Stimulated activated CD8-positive, alpha-beta memory T cell treated with anti-CD3 and anti-CD28 coated beads, Interleukin-12 subunit alpha, Interleukin-12 subunit beta, amount 100 ng/mL, for 1 hour (primary cell): ENCODE data around the gene LY6G6C.
"Not testable (repeated sequence)": the region's sequence is repeated elsewhere in the genome, so short reads cannot be mapped to it uniquely, and the experiment has no call there.

ENCODE experiments used
- DNase-seq: peaks from one replicate; pipeline ENCODE4 v3.0.0-alpha.2; 2020; ENCODE audit warnings: low read depth

Gene LY6G6C

DNA sequence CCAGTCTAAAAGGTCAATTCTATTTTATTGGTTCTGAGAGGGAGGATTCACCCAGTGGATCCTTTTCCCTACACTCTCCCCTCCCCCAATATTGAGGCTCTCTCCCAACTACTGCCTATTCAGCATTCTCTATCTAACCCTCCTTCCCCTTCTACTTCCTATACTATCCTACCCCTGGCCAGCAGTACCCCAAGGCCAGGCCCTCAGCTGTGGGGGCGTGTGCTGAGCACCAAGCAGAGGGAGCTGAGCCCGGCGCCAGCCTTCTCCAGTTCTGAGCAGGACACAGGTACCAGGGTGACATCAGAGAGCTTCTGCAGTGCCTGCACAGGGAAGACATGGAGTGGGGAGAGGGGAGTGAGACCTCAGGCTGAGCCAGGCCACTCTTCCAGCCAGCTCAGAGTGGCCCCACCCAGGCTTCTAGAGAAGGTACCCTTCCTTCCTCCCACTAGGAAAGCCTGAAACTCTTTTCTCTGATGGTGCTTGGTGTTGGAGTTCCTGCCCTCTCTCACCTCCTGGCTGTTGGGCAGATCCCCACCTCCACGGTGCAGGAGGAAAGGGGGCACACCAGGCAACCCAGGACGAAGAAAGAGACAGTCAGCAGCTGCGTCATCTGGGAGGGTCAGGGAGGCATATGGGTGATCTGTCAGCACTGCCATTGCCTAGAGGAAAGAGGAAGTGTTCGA lies 5.6 kb upstream of the LY6G6C start:
- no peak for DNase-seq

DNA sequence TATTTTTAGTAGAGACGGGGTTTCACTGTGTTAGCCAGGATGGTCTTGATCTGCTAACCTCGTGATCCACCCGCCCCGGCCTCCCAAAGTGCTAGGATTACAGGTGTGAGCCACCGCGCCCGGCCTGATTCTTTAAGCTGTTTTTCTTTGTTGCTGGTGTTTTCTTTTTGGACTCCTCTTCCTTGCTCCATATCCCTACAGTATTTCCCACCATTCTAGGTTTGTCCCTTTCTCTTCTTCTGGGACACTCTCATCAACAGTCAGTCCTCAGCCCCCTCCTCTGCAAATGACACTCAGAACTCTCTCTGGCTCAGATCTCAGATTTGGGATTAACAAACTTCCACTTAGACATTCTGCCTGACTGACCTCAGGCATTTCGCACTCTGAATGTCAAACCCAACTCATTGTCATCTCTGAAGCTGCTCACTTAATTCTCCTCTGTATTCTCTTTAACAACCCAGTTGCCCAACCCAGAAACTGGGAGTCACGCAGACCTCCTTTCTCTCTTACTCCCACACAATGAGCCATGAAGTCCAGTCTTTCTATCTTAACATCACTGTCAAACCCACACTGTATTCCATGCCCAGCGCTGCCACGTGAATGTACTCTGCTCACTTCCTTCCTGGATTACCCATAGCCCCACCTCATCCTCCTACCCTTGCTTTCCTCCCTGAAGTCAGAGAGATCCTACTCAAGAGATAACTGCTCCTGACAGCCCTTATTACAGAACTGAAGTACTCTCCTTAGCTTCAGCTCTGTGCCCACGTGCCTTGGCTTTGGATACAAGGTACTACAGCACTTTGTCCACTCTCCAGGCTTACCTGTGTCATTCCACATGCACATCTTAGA lies 4.2 kb upstream of the LY6G6C start:
- DNase-seq: no peak

DNA sequence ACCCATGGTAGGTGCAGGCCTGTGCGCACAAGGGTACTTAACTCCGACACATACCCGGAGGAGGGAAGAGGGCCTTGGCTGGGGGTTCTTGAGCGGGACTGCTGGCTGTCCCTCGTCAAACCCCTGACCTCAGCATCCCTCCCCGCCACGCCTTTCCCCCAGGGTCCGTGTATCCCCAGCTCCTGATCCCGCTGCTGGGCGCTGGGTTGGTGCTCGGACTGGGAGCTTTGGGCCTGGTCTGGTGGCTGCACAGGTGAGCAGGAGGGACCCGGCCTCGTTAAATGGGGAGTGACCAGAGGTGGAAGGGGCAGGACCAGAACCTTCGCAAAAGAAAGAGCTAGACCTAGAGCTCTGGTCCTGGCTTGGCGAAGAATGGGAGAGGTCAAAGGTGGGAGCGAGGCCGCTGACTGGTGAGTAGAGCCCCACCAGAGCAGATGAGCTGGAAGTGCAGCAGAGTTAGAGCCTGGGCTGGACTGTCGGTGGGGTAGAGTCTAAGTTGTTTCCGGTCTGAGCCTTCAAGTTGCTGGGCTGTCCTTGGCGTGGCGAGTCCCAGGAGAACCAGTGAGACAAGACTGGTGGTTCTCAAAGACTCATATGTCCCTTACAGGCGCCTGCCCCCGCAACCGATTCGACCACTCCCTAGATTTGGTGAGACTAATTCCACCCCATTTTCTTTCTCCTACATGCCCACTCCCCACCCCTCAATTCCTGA lies 2.6 kb upstream of the LY6G6C start:
- no peak for DNase-seq

DNA sequence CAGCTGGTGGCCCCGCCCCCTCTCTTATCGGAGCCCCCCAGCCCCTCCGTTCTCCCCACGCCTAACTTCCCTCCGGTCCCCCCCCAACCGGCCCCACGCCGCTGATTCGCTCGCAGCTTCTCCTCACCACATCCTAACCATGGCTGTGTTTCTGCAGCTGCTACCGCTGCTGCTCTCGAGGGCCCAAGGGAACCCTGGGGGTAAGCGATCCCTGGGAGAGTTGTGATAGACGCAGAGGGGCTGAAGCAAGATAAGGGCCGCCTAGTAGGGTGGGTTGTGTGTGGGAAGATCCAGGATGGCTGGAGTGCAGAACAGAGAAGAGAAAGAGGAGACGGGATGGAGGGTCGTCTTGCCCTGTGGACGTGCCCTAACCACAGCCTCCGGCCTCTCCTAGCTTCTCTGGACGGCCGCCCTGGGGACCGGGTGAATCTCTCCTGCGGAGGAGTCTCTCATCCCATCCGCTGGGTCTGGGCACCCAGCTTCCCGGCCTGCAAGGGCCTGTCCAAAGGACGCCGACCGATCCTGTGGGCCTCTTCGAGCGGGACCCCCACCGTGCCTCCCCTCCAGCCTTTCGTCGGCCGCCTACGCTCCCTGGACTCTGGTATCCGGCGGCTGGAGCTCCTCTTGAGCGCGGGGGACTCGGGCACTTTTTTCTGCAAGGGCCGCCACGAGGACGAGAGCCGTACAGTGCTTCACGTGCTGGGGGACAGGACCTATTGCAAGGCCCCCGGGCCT lies 1.9 kb upstream of the LY6G6C start, which contains the start of gene MPIG6B:
TSS of gene MPIG6B (plus strand) at position 129 of the 735 bp plus-strand sequence. CDS start at position 140, 11 bp downstream.
- DNase-seq: no peak

DNA sequence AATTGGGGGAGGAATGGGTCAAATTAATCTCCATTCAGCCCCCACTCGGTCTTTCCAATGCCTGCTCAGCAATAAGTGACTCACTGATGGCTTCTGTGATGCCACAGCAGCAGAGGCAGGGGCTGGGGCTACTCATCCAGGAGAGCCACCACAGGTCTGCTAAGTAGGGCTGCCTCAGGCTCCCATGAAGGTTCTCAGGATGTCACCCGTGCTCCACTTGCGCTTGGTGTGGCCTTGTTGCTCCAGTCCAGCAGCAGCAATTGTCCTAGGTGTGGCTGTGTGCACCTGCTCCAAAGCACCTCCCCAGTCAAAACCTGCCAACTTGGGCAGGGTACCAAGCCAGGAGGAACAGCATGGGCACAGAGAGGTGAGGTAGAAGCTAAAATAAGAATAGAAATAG lies 627 bp upstream of the LY6G6C start:
- DNase-seq: no peak

DNA sequence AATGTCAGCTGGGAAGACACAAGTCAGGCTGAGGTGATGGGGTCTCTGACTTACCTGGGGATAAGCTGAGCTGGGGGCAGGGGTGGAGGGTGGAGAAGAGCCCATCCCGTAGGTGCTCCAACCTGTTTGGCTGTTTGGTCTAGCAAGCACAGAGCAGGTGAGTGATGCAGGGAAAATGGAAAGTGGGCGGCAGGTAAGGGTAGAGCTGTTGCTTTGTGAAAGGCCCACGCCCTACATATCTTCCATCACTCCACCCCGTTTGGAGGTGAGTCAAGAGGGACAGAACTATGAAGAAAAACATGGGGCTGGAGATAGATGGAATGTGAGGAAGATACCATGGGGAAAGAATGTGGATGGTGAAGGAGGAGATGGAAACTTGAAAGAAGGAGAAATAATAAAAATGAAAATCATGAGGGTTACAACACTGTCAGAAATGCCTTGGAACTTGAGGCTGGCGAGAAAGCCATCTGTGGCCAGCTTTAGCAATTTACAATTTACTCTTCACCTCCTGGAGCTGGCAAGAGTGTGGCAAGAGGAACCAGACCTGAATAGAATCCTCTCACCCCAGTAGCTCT lies 1.3 kb downstream of the LY6G6C start:
- no peak for DNase-seq

DNA sequence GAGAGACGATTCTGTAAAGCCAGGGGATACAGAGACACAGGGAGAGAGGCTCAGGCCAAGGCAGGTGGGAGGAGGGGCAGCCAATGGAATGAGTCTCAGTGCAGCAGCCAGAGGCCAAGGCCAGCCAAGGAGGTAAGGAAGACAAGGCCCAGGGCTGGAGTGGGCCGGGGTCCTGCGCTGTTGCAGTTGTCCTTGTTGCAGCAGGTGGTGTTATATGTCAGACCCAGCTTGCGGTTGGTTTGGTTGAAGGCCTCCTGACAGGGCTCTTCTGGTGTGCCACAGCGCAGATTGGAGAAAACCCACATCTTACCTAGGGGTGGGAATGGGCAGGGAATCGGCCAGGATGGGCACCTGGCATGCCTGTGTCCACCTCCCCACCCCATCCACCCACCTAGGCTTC lies 2.5 kb downstream of the LY6G6C start:
- DNase-seq: no peak

DNA sequence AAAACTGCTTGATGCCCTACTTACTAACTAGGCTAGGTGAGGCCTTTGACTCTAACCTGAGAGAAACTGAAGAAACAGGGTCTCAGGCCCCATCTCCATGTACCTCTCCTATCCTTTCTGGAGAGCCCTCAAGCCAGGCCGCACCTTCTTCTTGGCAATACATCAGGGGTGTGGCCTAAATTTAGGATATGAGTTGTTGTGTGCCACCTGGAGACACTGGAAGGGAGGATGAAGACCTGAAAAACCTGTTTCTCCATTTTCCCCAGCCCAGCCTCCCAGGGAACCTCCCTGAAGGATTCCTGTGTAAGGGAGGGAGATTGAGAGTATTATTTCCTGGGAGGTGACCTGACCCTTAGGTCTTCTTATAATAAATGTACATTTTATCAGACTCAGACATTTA lies 3.3 kb downstream of the LY6G6C start:
- no peak for DNase-seq

DNA sequence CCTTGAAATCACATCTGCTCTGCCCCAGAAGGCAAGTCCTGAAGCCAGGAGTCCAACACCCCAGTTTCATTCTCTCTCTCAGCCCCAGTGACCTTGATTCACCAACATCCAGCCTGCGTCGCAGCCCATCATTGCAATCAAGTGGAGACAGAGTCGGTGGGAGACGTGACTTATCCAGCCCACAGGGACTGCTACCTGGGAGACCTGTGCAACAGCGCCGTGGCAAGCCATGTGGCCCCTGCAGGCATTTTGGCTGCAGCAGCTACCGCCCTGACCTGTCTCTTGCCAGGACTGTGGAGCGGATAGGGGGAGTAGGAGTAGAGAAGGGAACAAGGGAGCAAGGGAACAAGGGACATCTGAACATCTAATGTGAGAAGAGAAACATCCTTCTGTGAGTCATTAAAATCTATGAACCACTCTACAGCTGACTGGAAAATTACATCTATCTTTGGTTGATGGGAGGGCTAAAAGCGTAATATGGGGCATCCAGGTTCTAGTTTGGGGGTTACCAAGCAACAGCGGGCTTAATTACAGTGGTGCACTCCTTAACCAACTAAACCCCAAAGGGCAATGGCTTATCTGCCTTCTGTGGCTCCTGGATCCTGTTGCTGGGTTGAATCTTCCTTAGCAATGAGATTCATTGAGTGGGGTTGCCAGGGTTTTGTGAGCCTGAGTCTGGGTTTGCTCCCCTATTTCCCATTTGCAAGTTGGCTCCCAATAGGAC lies 3.9 kb downstream of the LY6G6C start:
- no peak for DNase-seq

DNA sequence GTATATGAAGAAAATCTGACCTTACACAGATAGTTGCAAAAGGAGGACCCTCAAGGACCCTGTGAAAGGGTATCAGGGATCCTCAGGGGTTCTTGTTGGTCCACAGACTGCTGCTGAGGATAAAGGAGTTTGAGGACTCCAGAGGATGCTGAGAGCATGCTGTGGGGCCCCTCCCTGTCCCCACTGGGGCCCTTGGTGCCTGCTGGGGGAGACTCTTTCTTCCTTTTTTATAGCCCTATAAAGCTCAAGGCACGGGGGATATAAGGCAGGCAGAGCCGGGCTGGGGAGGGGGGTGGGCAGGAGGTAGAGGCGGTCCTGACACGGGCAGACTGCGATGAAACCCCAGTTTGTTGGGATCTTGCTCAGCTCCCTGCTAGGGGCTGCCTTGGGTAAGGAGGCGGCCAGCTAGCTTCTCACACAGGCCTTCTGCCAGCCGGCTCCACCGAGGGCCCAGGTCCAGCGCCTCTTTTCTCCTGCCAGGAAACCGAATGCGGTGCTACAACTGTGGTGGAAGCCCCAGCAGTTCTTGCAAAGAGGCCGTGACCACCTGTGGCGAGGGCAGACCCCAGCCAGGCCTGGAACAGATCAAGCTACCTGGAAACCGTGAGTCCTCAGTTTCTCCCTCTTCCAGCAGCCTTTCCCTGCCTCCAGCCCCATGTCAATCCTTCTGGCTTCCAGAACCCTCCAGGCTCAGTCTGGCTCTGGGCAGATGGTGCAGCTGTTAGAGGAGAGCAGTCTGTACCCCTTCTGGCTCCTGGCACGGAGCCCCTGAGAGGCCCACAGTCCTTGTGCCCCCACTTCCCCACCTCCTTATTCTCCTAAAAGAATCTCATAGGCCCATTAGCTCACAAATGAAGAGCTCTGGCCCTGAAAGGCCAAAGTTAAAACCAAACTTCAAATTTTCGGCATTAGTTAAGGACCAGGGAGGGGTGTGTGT lies 6.3 kb downstream of the LY6G6C start, which contains the start of gene LY6G6D:
TSS of gene LY6G6D (plus strand) at position 327 of the 937 bp plus-strand sequence. CDS start at position 335, 8 bp downstream.
- DNase-seq: no peak

DNA sequence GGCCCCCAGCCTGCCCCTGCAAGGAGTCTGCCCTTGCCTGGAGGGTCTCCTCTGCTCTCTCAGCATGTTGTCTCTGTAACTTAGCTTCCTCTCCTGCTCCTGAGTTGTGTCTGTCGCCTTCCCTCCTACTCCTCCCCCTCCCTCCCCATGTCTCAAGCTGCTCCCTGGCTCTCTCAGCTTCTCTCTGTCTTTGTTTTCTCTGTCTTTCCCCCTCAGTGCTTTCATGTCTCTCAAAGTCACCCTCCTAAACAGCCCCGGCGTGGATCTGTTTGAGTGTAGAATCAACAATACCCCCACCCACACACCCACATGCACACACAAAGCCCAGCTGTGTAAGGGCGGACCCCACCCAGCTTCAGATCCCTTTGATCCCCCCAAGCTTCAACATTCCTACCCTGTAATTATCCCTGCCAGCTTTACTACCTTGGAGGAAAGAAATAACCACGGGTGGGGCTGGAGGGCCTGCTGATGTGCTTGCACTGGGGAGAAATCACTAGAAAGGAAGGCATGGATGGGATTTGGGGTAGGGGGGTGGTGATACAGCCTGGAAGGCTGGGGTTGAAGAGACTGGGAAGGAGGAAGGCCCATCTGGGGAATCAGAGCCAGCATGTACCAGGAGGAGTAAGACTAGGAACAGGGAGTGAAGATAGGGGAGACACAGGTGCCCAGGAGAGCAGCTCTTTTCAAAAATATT lies 7.4 kb downstream of the LY6G6C start:
- no peak for DNase-seq

DNA sequence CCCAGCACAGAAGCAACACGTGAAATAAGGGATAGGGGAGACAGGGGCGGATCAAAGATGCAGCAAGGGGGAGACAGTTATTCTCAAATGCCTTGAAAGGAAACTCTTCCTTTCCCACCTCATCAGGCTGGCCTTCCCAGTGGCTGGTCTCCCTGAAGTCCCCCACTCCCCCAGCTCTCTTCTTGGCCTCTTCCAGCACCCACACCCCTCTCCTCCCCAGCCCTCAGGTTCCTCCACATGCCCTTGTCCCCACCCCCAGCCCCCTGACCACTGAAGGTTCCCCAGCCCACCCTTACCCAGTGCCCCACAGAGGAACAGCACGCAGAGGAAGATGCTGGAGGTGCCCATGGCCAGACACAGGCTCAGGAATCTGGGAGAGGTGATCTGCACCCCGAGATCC lies 8.1 kb downstream of the LY6G6C start:
- no peak for DNase-seq

DNA sequence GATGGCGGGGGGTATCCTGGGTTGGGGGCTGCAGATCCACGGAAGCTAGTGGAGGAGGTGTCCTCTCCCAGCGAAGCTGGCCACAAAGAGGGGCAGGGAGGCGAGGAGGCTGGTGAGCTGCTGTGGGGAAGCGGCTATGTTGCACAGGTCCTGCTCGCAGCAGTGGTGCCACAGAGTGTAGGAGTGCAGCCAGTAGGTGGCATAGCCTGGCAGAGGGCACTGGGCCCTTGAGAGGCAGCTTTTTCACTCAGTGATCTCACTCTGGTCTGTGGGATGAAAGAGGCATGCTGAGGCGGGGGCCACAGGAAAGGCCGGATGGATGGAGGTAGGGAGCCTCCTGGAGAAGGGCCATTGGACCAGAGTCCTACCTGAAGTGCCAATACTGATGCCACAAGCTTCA lies 9.2 kb downstream of the LY6G6C start:
- no peak for DNase-seq

DNA sequence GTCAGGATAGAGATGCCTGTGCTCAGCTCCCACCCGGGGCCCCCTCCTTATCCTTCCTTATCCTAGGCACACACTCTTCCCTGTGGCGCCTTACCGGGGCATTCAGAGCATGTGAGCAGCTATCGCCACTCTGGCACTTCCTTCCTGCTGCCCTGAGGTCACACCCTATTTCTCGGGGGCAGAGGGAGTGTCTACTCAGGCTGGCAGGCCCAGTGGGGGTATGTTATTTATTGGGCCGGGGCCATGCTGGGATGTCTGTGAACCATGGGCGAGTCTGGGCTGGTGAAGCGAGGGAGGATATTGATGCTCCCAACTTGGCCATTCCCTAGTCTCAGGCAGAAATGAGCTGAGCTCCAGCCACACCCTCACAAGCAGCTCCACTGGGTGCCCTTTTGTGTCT lies 10.3 kb downstream of the LY6G6C start:
- no peak for DNase-seq

DNA sequence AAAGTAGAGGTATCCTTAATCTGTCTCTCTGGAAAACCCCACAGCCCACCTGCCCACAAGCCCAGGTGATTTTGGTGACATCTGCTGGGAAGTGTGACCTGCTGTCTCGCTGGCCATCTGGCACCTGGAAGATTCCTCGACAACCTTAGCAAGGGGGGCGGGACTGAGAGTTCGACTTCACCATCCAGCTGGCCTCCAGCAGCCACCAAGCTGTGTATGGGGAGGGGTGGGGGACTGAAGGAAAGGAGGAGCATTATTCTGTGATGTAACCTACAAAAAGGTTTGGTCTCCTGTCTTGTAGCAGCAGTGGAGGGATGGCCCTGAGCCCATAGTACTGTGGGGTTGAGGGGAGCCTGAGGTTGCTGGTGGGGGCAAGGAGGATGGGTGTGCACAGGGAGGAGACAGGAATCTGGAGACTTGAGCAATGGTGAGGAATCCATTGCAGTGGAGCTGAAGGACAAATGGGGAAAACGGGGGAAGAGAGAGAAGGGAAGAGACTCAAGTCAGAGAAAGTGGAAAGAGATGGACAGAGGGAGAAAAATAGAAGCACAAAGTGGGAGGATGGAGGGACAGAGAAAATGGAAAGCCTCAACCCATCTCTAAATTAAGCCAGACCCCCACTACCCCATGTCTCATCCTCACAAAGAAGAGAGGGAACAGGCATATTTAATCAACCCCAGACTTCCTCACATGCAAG lies 10.9 kb downstream of the LY6G6C start:
- DNase-seq: no peak

DNA sequence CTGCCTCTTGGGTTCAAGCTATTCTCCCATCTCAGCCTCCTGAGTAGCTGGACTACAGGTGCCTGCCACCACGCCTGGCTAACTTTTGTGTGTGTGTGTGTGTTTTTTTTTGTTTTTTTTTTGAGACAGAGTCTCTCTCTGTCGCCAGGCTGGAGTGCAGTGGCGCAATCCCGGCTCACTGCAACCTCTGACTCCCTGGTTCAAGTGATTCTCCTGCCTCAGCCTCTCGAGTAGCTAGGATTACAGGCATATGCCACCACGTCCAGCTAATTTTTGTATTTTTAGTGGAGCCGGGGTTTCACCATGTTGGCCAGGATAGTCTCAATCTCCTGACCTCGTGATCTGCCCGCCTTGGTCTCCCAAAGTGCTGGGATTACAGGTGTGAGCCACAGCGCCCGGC lies 12.4 kb downstream of the LY6G6C start:
- not testable (repeated sequence) for DNase-seq

DNA sequence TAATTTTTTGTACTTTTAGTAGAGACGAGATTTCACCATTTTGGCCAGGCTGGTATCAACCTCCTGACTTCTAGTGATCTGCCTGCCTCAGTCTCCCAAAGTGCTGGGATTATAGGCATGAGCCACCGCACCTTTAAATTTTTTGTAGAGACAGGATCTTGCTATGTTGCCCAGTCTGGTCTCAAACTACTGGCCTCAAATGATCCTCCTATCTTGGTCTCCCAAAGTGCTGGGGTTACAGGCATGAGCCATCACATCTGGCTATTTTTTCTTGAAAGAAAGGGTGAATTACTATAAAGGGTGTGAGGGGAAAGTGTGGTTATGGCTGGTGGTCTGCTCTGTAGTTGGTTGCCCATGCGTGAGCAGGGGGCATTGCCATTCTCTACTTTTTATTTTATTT lies 13.3 kb downstream of the LY6G6C start:
- no peak for DNase-seq

DNA sequence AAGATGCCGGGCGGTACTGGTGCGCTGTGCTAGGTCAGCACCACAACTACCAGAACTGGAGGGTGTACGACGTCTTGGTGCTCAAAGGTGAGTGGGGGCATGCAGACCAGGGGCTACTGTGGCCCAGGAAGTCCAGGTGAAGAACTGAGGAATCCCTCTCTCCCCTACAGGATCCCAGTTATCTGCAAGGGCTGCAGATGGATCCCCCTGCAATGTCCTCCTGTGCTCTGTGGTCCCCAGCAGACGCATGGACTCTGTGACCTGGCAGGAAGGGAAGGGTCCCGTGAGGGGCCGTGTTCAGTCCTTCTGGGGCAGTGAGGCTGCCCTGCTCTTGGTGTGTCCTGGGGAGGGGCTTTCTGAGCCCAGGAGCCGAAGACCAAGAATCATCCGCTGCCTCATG lies 13.8 kb downstream of the LY6G6C start:
- no peak for DNase-seq

DNA sequence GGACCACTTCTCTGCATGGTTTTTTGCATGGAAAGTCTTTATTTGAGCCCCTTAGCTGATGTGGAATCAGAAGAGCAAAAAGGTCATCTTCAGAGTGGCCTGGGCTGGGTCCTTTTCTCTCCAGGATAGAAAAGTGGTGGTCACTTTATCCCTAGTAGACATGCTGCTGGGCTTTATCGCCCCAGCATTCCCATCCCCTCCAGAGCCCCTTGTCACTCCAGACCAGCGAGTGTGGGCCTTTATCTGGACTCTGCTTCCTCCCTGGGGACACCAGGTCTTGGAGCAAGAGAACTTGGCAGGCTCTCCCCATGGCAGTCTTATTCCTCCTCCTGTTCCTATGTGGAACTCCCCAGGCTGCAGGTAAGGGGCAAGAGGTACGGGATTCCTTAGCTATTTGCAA lies 14.9 kb downstream of the LY6G6C start, which contains the start of gene LY6G6F:
TSS of gene LY6G6F (plus strand) at position 268 of the 400 bp plus-strand sequence. CDS start at position 309, 41 bp downstream.
- DNase-seq: no peak
